Cardiac septum (tissue), 1 donor: ENCODE results near the gene GPBAR1. TPM values are rescaled to one million over a fixed set of nuclear protein-coding genes. Genes with fewer than 3 reads are reported as not detected.
A peak's percentile ranks its signal among the peaks of the same experiment; 100 is the strongest.
"Not testable (repeated sequence)": the region's sequence is repeated elsewhere in the genome, so short reads cannot be mapped to it uniquely, and the experiment has no call there.

ENCODE experiments used
- DNase-seq: peaks from one replicate; pipeline ENCODE4 v3.0.0-alpha.2; 2020; ENCODE audit warnings: low spot score
- intact Hi-C: fragments of 100-400 bp; cut with DNase I; formaldehyde crosslinking; loops from one replicate; pipeline ENCODE4 v1.14.0; 2022
- microRNA-seq: library from miRNA; unstranded; fragments of <30 nt; microRNA quantifications from one replicate; pipeline ENCODE4 v1.2.0, GENCODE V29; 2020
- total RNA-seq: library from RNA; stranded (reverse); fragmentation: NEBNext Ultra II Directional; extraction: Animal tissue kit (Norgen Biotek cat#: 25700); gene quantifications from one replicate; pipeline ENCODE4 v1.2.1, GENCODE V29; 2021
- donor health status: DM: no; HTN: no; CAD: no.

Gene GPBAR1
- total RNA-seq, 1 donor from 2014 or later, result 1.2 TPM

GRCh38 chr2:218295029-218295428 lies 34.2 kb downstream of the GPBAR1 start:
- no peak for DNase-seq
- intact Hi-C loops, result loop anchor here (10.0 kb wide), 1 partner anchor 350 kb away; no protein-coding TSS in a partner anchor

DNA sequence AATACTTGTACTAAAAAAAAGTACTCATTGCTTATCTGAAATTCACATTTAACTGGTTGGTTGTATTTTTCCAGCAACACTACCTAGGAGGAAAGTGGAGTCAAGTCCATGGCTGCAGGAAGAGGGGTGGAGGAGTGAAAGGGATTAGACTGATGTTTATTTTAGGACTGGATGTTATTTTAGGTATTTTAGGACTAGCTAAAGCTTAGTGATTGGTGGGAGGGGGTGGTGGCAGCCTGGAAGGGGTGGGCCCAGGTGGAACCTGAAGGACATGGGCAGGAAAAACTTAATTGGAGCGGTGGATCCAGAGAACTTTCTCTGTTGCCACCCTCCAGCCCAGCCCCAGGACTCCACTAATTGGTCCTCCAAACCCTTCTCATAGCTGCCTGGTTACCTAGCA lies 35.4 kb downstream of the GPBAR1 start:
- DNase-seq, result no peak
- intact Hi-C loops, result loop anchor here (10.0 kb wide), 1 partner anchor 349 kb away; no protein-coding TSS in a partner anchor

GRCh38 chr2:218296847-218297246 lies 36.0 kb downstream of the GPBAR1 start:
- intact Hi-C loops, result loop anchor here (10.0 kb wide), 1 partner anchor 348 kb away; no protein-coding TSS in a partner anchor

DNA sequence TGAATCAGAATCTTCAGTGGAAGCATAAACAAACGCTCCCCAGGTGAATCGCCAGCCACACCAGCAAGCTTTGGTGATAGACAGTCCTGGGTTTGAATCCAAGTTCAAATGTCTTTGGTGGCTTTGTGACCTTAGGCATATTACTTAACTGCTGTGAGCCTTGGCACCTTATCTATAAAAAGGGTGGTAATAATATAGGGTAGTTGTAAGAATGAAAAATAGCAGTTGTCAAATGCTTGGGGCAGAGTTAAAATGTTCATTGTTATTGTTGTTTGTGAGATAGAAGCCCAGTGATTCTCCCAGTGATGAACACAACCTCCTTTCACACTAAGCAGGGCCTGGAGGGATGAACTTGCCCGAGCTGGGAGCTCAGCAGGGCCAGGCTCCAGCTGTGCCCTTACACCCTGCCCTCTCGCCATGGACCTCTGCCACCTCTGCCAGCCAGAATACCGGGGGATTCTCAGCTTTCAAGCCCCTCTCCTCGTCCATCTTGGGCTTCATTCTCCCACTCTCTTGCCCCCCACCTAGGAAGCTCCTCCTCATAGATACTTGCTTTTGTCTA lies 37.6 kb downstream of the GPBAR1 start:
- no peak for DNase-seq
- intact Hi-C loops, result loop anchor here (10.0 kb wide), 1 partner anchor 346 kb away; no protein-coding TSS in a partner anchor

More at GRCh38 chr2:218296847-218297246, 36.0 kb downstream of the GPBAR1 start:
- DNase-seq, result no peak

- intact Hi-C loops, result no loop called here
- DNase-seq, result no peak
Observed at GRCh38 chr2:218300141-218300540, 39.3 kb downstream of the GPBAR1 start.

- DNase-seq, result peak; percentile 87
- intact Hi-C loops, result loop anchor here (1.0 kb wide), 2 partner anchors 55 to 165 kb away; partner anchors contain the start of gene CATIP
Observed at GRCh38 chr2:218301176-218301819, 40.5 kb downstream of the GPBAR1 start.

- intact Hi-C loops, result no loop called here
Observed at GRCh38 chr2:218305383-218305782, 44.6 kb downstream of the GPBAR1 start.

GRCh38 chr2:218306184-218306920 lies 45.5 kb downstream of the GPBAR1 start:
- no peak for DNase-seq
- intact Hi-C loops, result no loop called here

More at GRCh38 chr2:218305383-218305782, 44.6 kb downstream of the GPBAR1 start:
- no peak for DNase-seq

GRCh38 chr2:218307415-218308090 lies 46.7 kb downstream of the GPBAR1 start:
- no peak for DNase-seq
- intact Hi-C loops, result no loop called here

- intact Hi-C loops, result no loop called here
- DNase-seq, result no peak
Observed at GRCh38 chr2:218310853-218311540, 50.2 kb downstream of the GPBAR1 start.

- intact Hi-C loops, DNase-seq: not testable (repeated sequence)
Observed at GRCh38 chr2:218311541-218312266, 50.9 kb downstream of the GPBAR1 start.

GRCh38 chr2:218312267-218312756 lies 51.5 kb downstream of the GPBAR1 start:
- intact Hi-C loops, result no loop called here
- DNase-seq, result no peak

GRCh38 chr2:218313356-218313755 lies 52.5 kb downstream of the GPBAR1 start:
- DNase-seq, result no peak
- intact Hi-C loops, result no loop called here

Small RNAs within 50 kb of the gene (microRNA-seq; reads per million reads assigned to microRNA genes)
- gene MIR6513, result 4.9 reads per million, percentile 5 among the genes with 10 or more reads in this experiment

Other genes with a start within 250 kb of the GPBAR1 start
- not detected for gene RUFY4, start 191.8 kb upstream of the GPBAR1 start, total RNA-seq
- 2.2 TPM for gene CXCR2, start 135.0 kb upstream of the GPBAR1 start, total RNA-seq
- 1.9 TPM for gene CXCR1, start 94.1 kb upstream of the GPBAR1 start, total RNA-seq
- 172 TPM for gene ARPC2, start 43.8 kb upstream of the GPBAR1 start, total RNA-seq
- 56.3 TPM for gene AAMP, start 9.1 kb downstream of the GPBAR1 start, total RNA-seq
- gene PNKD, start 9.5 kb downstream of the GPBAR1 start, total RNA-seq, result 72.6 TPM
- gene TMBIM1, start 31.5 kb downstream of the GPBAR1 start, total RNA-seq, result 143 TPM
- gene CATIP, start 95.8 kb downstream of the GPBAR1 start, total RNA-seq, result not detected
- 6.4 TPM for gene SLC11A1, start 121.3 kb downstream of the GPBAR1 start, total RNA-seq
- gene CTDSP1, start 138.9 kb downstream of the GPBAR1 start, total RNA-seq, result 100 TPM
- gene VIL1, start 158.1 kb downstream of the GPBAR1 start, total RNA-seq, result not detected